HEK293 (cell line): ENCODE results near the gene JADE3.

ENCODE experiments used
- CTCF ChIA-PET: fragments of 350-600 bp; formaldehyde crosslinking; extraction: SDS; loops from one replicate; lab custom pipeline; 2021; ENCODE audit warnings: antibody characterized with exemption; lab: Yijun Ruan, JAX
- POLR2A ChIA-PET: fragments of 300-600 bp; formaldehyde crosslinking; extraction: SDS; loops from one replicate; lab custom pipeline; 2020; ENCODE audit warnings: antibody characterized with exemption, inconsistent platforms; lab: Yijun Ruan, JAX
- H3K27ac ChIP-seq: fragments of 200-500 bp; sonication (Bioruptor generic); 2 replicates; pipeline ENCODE4 v1.5.1; 2014; ENCODE audit warnings: low read depth, low read length, control low read depth, inconsistent platforms; ENCODE audit errors: extremely low read depth
- H3K36me3 ChIP-seq, 2 experiments: fragments of 200-500 bp in 1 of 2; sonication (Bioruptor generic) in 1 of 2; 1 replicate in 1 of 2; 2 replicates in 1 of 2; pipeline ENCODE4 v1.5.1; 2014 to 2017; ENCODE audit warnings: inconsistent platforms in 2 of 2, low read length in 2 of 2; ENCODE audit not compliant: control insufficient read depth in 2 of 2, insufficient read depth in 1 of 2
- H3K4me1 ChIP-seq: fragments of 200-500 bp; sonication (Bioruptor generic); 2 replicates; pipeline ENCODE4 v1.5.1; 2014; ENCODE audit warnings: mild to moderate bottlenecking, low read length, inconsistent platforms; ENCODE audit not compliant: control insufficient read depth, insufficient read depth
- H3K4me3 ChIP-seq: 2 replicates; pipeline ENCODE4 v1.5.1; 2011; ENCODE audit warnings: low read depth, mild to moderate bottlenecking, control low read depth, low read length, moderate library complexity
- H3K9me3 ChIP-seq: fragments of 200-500 bp; sonication (Bioruptor generic); 2 replicates; pipeline ENCODE4 v1.5.1; 2014; ENCODE audit warnings: low read depth, low read length, inconsistent platforms; ENCODE audit not compliant: control insufficient read depth, insufficient read depth
- HOXC10 ChIP-seq: sonication (generic); formaldehyde crosslinking; IDR thresholded peaks from 2 replicates; pipeline ENCODE4 v1.8.1; 2023; ENCODE audit warnings: mild to moderate bottlenecking, missing genetic modification reagents
- ZBTB17 ChIP-seq: fragments of 450-650 bp; formaldehyde crosslinking; IDR thresholded peaks from 2 replicates; pipeline ENCODE4 v1.5.1; 2016; ENCODE audit warnings: missing biosample characterization, missing genetic modification characterization
- ZFP69B ChIP-seq: fragments of 450-650 bp; formaldehyde crosslinking; IDR thresholded peaks from 2 replicates; pipeline ENCODE4 v1.5.1; 2016; ENCODE audit warnings: missing biosample characterization, missing genetic modification characterization
- ZNF132 ChIP-seq: fragments of 450-650 bp; formaldehyde crosslinking; IDR thresholded peaks from 2 replicates; pipeline ENCODE4 v1.5.1; 2017; ENCODE audit warnings: missing biosample characterization, missing genetic modification characterization, borderline replicate concordance
- ZNF335 ChIP-seq: fragments of 450-650 bp; formaldehyde crosslinking; conservative IDR thresholded peaks from 2 replicates; pipeline ENCODE4 v1.5.1; 2016; ENCODE audit warnings: missing biosample characterization, missing genetic modification characterization
- ZNF394 ChIP-seq: fragments of 450-650 bp; formaldehyde crosslinking; IDR thresholded peaks from 2 replicates; pipeline ENCODE4 v1.5.1; 2016; ENCODE audit warnings: missing biosample characterization, missing genetic modification characterization, mild to moderate bottlenecking, moderate library complexity, borderline replicate concordance
- ZNF530 ChIP-seq: fragments of 450-650 bp; formaldehyde crosslinking; IDR thresholded peaks from 2 replicates; pipeline ENCODE4 v1.5.1; 2016; ENCODE audit warnings: low read depth, missing biosample characterization, missing genetic modification characterization
- ZNF555 ChIP-seq: fragments of 450-650 bp; formaldehyde crosslinking; conservative IDR thresholded peaks from 2 replicates; pipeline ENCODE4 v1.5.1; 2017; ENCODE audit warnings: missing biosample characterization, mild to moderate bottlenecking, missing genetic modification characterization, inconsistent platforms
- ZNF596 ChIP-seq: fragments of 450-650 bp; IDR thresholded peaks from 2 replicates; pipeline ENCODE4 v1.5.0; 2018; ENCODE audit warnings: missing biosample characterization, mild to moderate bottlenecking, missing genetic modification characterization, moderate library complexity
- ZNF623 ChIP-seq: fragments of 450-650 bp; formaldehyde crosslinking; IDR thresholded peaks from 2 replicates; pipeline ENCODE4 v1.5.1; 2016; ENCODE audit warnings: missing biosample characterization, missing genetic modification characterization
- ZNF654 ChIP-seq: fragments of 450-650 bp; formaldehyde crosslinking; IDR thresholded peaks from 2 replicates; pipeline ENCODE4 v1.5.1; 2016; ENCODE audit warnings: low read depth, missing biosample characterization, missing genetic modification characterization
- ZNF660 ChIP-seq: fragments of 450-650 bp; IDR thresholded peaks from 2 replicates; pipeline ENCODE4 v1.5.1; 2018; ENCODE audit warnings: missing biosample characterization, mild to moderate bottlenecking, missing genetic modification characterization
- ZNF830 ChIP-seq: fragments of 450-650 bp; IDR thresholded peaks from 2 replicates; pipeline ENCODE4 v1.5.0; 2018; ENCODE audit warnings: missing biosample characterization, missing genetic modification characterization, low read depth, mild to moderate bottlenecking, moderate library complexity
- TF ChIP-seq, protein P1 (sequence below): fragments of 450-650 bp; formaldehyde crosslinking; IDR thresholded peaks from 2 replicates; pipeline ENCODE4 v1.5.1; 2017; ENCODE audit warnings: missing biosample characterization, missing genetic modification characterization
- TF ChIP-seq, protein P2 (sequence below): fragments of 450-650 bp; formaldehyde crosslinking; IDR thresholded peaks from 2 replicates; pipeline ENCODE4 v1.5.1; 2016; ENCODE audit warnings: missing biosample characterization, missing genetic modification characterization
- TF ChIP-seq, protein P3 (sequence below): fragments of 450-650 bp; formaldehyde crosslinking; IDR thresholded peaks from 2 replicates; pipeline ENCODE4 v1.5.1; 2016; ENCODE audit warnings: missing biosample characterization, missing genetic modification characterization
- TF ChIP-seq, protein P4 (sequence below): fragments of 450-650 bp; formaldehyde crosslinking; IDR thresholded peaks from 2 replicates; pipeline ENCODE4 v1.5.1; 2016; ENCODE audit warnings: missing biosample characterization, missing genetic modification characterization

JADE3 gene

DNA sequence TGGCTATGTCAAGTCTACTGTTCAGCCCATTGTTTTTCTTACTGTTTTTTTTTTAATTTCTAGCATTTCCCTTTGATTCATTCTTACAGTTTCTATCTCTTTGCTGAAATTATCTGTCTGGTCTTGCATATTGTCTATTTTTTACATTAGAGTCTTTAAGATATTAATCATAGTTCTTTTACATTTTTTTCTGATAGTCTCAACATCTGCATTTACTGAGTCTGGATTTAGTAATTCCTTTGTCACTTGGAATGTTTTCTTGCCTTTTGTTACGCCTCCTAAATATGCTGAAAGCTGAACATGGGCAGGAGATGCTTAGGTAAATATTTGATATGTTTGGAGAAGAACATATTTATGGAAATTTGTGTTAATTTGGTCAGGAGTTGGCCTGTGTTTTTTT is 10.4 kb downstream of the JADE3 start:
- CTCF ChIA-PET, result interaction anchor here (0.6 kb wide), 1 partner anchor 110 kb away, joined by 3 read pairs; no protein-coding TSS in a partner anchor

DNA sequence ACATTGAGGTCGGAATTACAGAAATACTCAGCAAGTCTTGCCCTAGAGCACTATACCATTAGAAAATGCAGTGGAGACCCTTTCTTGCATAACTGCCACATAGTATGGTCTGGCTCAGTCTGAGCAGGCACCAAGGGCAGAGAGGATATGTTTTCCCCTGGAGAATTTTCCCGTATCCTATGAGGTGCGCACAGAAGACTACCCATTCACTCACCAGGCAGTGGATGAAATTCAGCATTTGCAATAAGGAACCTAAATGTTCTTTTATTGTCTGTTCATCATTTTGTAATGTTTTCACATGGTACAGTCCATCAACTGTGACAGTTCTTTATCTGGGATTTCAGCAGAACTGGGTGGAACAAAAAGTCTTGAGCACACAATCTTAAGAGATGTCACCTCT is 15.5 kb downstream of the JADE3 start:
- TF ChIP-seq, protein P1, sequence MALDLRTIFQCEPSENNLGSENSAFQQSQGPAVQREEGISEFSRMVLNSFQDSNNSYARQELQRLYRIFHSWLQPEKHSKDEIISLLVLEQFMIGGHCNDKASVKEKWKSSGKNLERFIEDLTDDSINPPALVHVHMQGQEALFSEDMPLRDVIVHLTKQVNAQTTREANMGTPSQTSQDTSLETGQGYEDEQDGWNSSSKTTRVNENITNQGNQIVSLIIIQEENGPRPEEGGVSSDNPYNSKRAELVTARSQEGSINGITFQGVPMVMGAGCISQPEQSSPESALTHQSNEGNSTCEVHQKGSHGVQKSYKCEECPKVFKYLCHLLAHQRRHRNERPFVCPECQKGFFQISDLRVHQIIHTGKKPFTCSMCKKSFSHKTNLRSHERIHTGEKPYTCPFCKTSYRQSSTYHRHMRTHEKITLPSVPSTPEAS (tag by site-specific recombination), result no peak
- TF ChIP-seq, protein P2, sequence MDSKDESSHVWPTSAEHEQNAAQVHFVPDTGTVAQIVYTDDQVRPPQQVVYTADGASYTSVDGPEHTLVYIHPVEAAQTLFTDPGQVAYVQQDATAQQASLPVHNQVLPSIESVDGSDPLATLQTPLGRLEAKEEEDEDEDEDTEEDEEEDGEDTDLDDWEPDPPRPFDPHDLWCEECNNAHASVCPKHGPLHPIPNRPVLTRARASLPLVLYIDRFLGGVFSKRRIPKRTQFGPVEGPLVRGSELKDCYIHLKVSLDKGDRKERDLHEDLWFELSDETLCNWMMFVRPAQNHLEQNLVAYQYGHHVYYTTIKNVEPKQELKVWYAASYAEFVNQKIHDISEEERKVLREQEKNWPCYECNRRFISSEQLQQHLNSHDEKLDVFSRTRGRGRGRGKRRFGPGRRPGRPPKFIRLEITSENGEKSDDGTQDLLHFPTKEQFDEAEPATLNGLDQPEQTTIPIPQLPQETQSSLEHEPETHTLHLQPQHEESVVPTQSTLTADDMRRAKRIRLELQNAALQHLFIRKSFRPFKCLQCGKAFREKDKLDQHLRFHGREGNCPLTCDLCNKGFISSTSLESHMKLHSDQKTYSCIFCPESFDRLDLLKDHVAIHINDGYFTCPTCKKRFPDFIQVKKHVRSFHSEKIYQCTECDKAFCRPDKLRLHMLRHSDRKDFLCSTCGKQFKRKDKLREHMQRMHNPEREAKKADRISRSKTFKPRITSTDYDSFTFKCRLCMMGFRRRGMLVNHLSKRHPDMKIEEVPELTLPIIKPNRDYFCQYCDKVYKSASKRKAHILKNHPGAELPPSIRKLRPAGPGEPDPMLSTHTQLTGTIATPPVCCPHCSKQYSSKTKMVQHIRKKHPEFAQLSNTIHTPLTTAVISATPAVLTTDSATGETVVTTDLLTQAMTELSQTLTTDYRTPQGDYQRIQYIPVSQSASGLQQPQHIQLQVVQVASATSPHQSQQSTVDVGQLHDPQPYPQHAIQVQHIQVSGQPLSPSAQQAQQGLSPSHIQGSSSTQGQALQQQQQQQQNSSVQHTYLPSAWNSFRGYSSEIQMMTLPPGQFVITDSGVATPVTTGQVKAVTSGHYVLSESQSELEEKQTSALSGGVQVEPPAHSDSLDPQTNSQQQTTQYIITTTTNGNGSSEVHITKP (tag by site-specific recombination), result peak; percentile 74
- no peaks in the 10 kb centered on the region for H3K36me3 ChIP-seq
- no peak overlapping the region for H3K4me3 ChIP-seq
- no peaks in the 10 kb centered on the region for H3K4me1 ChIP-seq
- ChIA-PET CTCF (no interaction called here), POLR2A (no interaction called here)
- no peaks in the 10 kb centered on the region; the same call in 1 of the 2 replicates for H3K9me3 ChIP-seq
- H3K27ac ChIP-seq, result no peak overlapping the region

More for the DNA sequence above, 10.4 kb downstream of the JADE3 start:
- no peak overlapping the region for H3K27ac ChIP-seq
- TF ChIP-seq ZFP69B (tag by site-specific recombination) (no peak), ZBTB17 (tag by site-specific recombination) (no peak), ZNF596 (tag by site-specific recombination) (no peak), ZNF530 (tag by site-specific recombination) (no peak), ZNF132 (tag by site-specific recombination) (no peak), ZNF555 (no peak), ZNF660 (tag by site-specific recombination) (no peak), ZNF654 (tag by site-specific recombination) (no peak), ZNF830 (tag by site-specific recombination) (no peak), ZNF623 (tag by site-specific recombination) (no peak), ZNF335 (no peak), HOXC10 (CRISPR knock-in tag) (no peak), ZNF394 (no peak)
- TF ChIP-seq, protein P3, sequence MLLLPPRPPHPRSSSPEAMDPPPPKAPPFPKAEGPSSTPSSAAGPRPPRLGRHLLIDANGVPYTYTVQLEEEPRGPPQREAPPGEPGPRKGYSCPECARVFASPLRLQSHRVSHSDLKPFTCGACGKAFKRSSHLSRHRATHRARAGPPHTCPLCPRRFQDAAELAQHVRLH (tag by site-specific recombination), result no peak
- TF ChIP-seq, protein P4, sequence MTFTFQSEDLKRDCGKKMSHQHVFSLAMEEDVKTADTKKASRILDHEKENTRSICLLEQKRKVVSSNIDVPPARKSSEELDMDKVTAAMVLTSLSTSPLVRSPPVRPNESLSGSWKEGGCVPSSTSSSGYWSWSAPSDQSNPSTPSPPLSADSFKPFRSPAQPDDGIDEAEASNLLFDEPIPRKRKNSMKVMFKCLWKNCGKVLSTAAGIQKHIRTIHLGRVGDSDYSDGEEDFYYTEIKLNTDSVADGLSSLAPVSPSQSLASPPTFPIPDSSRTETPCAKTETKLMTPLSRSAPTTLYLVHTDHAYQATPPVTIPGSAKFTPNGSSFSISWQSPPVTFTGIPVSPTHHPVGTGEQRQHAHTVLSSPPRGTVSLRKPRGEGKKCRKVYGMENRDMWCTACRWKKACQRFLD (tag by site-specific recombination), result no peak
- H3K9me3 ChIP-seq, result no peaks in the 10 kb centered on the region; the same call in none of the 2 replicates
- H3K4me3 ChIP-seq, result no peak overlapping the region
- no peaks in the 10 kb centered on the region for H3K36me3 ChIP-seq
- no peaks in the 10 kb centered on the region for H3K4me1 ChIP-seq
- POLR2A ChIA-PET, result no interaction called here
